T-cell (primary cell): ENCODE data around the gene SMG5. TPM values are rescaled to one million over a fixed set of nuclear protein-coding genes. Genes with fewer than 3 reads are reported as not detected.

Experiments used
- ATAC-seq, 4 experiments: fragments of 200-7000 bp in 3 of 4; fragments of 150-1000 bp in 1 of 4; cut with Tn5 transposase; replicated peaks in 1 of 4; 1 replicate in 3 of 4; 2 replicates in 1 of 4; pipeline ENCODE4 v1.10.0; 2021; ENCODE audit warnings: moderate library complexity in 3 of 4, mild to moderate bottlenecking in 2 of 4, moderate number of reproducible peaks in 1 of 4
- CTCF ChIA-PET, 2 donors: fragments of 300-600 bp; sonication (Branson Sonifier 250); formaldehyde crosslinking; loops; one replicate each; lab custom pipeline; 2022; ENCODE audit warnings: antibody characterized with exemption in 2 of 2; lab: Charles Lee
- POLR2A ChIA-PET, 2 donors: fragments of 300-600 bp; sonication (Branson Sonifier 250); formaldehyde crosslinking; loops; one replicate each; lab custom pipeline; 2022; ENCODE audit warnings: antibody characterized with exemption in 2 of 2; lab: Charles Lee
- DNase-seq, 35 experiments: peaks; one replicate each; pipeline versions ENCODE4 v3.0.0 to v3.0.0-alpha.2; 2013 to 2023
- H3K27ac ChIP-seq: one replicate; pipeline ENCODE4 v1.5.1; 2013; ENCODE audit warnings: low read length
- H3K27me3 ChIP-seq, 2 experiments: replicated peaks in 1 of 2; 1 replicate in 1 of 2; 2 replicates in 1 of 2; pipeline versions ENCODE4 v1.6.1 to v1.7.0; 2013; ENCODE audit warnings: low read length in 1 of 2, mixed read lengths in 1 of 2; ENCODE audit not compliant: control insufficient read depth in 2 of 2, insufficient read depth in 2 of 2; ENCODE audit errors: extremely low read depth in 1 of 2
- H3K36me3 ChIP-seq, 2 donors: 1 replicate in 1 of 2; 2 replicates in 1 of 2; pipeline versions ENCODE4 v1.6.1 to v1.7.0; 2013; ENCODE audit warnings: low read length in 1 of 2; ENCODE audit not compliant: control insufficient read depth in 2 of 2, insufficient read depth in 1 of 2; ENCODE audit errors: extremely low read depth in 1 of 2
- H3K4me1 ChIP-seq, 2 experiments: 1 replicate in 1 of 2; 2 replicates in 1 of 2; pipeline versions ENCODE4 v1.6.1 to v1.7.0; 2013; ENCODE audit warnings: low read length in 2 of 2, mixed read lengths in 1 of 2; ENCODE audit not compliant: insufficient read depth in 2 of 2, control insufficient read depth in 1 of 2; ENCODE audit errors: extremely low read depth in 1 of 2
- H3K4me3 ChIP-seq, 2 donors: 1 replicate in 1 of 2; 2 replicates in 1 of 2; pipeline versions ENCODE4 v1.5.1 to v1.7.0; 2013; ENCODE audit warnings: mild to moderate bottlenecking in 2 of 2, low read length in 1 of 2, moderate library complexity in 1 of 2; ENCODE audit not compliant: control insufficient read depth in 1 of 2; ENCODE audit errors: extremely low read depth in 1 of 2
- H3K9me3 ChIP-seq: 2 replicates; pipeline ENCODE4 v1.7.0; 2013
- H3K27ac Mint-ChIP-seq, 2 donors: one replicate each; pipeline ENCODE4 v1.8.0; 2020 to 2021; ENCODE audit warnings: mild to moderate bottlenecking in 2 of 2, mixed read lengths in 2 of 2
- H3K27me3 Mint-ChIP-seq, 2 donors: one replicate each; pipeline ENCODE4 v1.8.0; 2021 to 2022; ENCODE audit warnings: mixed read lengths in 2 of 2
- H3K36me3 Mint-ChIP-seq: one replicate; pipeline ENCODE4 v1.8.0; 2021; ENCODE audit warnings: mixed read lengths
- H3K4me1 Mint-ChIP-seq, 3 donors: one replicate each; pipeline ENCODE4 v1.8.0; 2020 to 2022; ENCODE audit warnings: mixed read lengths in 3 of 3, mild to moderate bottlenecking in 1 of 3
- H3K4me3 Mint-ChIP-seq, 3 donors: one replicate each; pipeline ENCODE4 v1.8.0; 2020 to 2022; ENCODE audit warnings: mild to moderate bottlenecking in 3 of 3, mixed read lengths in 3 of 3, moderate library complexity in 3 of 3
- H3K9me3 Mint-ChIP-seq, 3 donors: one replicate each; pipeline ENCODE4 v1.8.0; 2020 to 2022; ENCODE audit warnings: mixed read lengths in 3 of 3
- WGBS: methylation state at CpG from one replicate; pipeline ENCODE4 v1.1.5; 2013; ENCODE audit warnings: missing lambda C conversion rate; ENCODE audit not compliant: insufficient coverage; 5-methylcytosine and 5-hydroxymethylcytosine counted together
- total RNA-seq, 35 experiments: library from RNA in 6 of 35; stranded (reverse) in 6 of 35; fragments of 120-200 nt in 1 of 35; gene quantifications; one replicate each; pipeline versions ENCODE4 v1.2.1 to v1.2.4 and lab custom pipeline; 2013 to 2026

SMG5 gene
- total RNA-seq, 5 donors from 2014 or later (not counting 1 experiment from before 2014, with no cell fraction given) = 60.5 to 84.2 (median 81.3) TPM

- 100% methylated on average over 1 of the region's 7 CpGs for WGBS
- Mint-ChIP-seq H3K4me3 (no peak overlapping the region), H3K9me3 (no peaks in the 10 kb centered on the region), H3K27ac (no peak overlapping the region), H3K36me3 (peaks cover 28% of the 10 kb centered on the region), H3K27me3 (no peaks in the 10 kb centered on the region), H3K4me1 (peaks cover 0 to 15% (median 8%) of the 10 kb centered on the region in 3 donors)
- Histone ChIP-seq H3K4me1 (peaks cover 0 to 9% of the 10 kb centered on the region in 2 experiments), H3K36me3 (peaks cover 6 to 29% of the 10 kb centered on the region in 2 donors), H3K4me3 (no peak overlapping the region), H3K9me3 (no peaks in the 10 kb centered on the region), H3K27me3 (no peaks in the 10 kb centered on the region), H3K27ac (no peak overlapping the region)
- DNase-seq (no peak), ATAC-seq (no peak)
- POLR2A ChIA-PET = interaction anchor here in 1 of 2 donors (0.7 kb wide), 1 partner anchor 132 kb away, joined by 5 read pairs; no protein-coding TSS in a partner anchor
- CTCF ChIA-PET = interaction anchor here (0.7 to 0.8 kb wide), 2 partner anchors 83 to 178 kb away, joined by 3 to 10 read pairs; no protein-coding TSS in a partner anchor
These were observed 54.1 kb downstream of the SMG5 start for GRCh38 chr1:156228501-156228900.

- H3K27me3 Mint-ChIP-seq = no peaks in the 10 kb centered on the region
These were observed 55.8 kb downstream of the SMG5 start for GRCh38 chr1:156226782-156227181.

GRCh38 chr1:156226116-156226538 lies 56.5 kb downstream of the SMG5 start:
- no peak overlapping the region for H3K4me3 Mint-ChIP-seq
- no peak for DNase-seq
- H3K4me1 ChIP-seq = peaks cover 0 to 16% of the 10 kb centered on the region in 2 experiments
- H3K27ac Mint-ChIP-seq = peak overlapping the region; percentile 11 to 68
- no CpG with 5 or more reads among the region's 2 CpGs for WGBS
- ChIA-PET CTCF (interaction anchor here (0.6 to 2.8 kb wide), 8 partner anchors 13 to 96 kb away, joined by 3 to 40 read pairs (median 12); partner anchors contain the start of gene PMF1 (in 1 of the 2)), POLR2A (interaction anchor here (0.6 to 1.2 kb wide), 2 partner anchors 79 to 663 kb away, joined by 3 read pairs; no protein-coding TSS in a partner anchor)
- no peak overlapping the region for H3K4me3 ChIP-seq
- no peaks in the 10 kb centered on the region for H3K9me3 ChIP-seq
- no peaks in the 10 kb centered on the region for H3K9me3 Mint-ChIP-seq
- peaks cover 10 to 39% (median 32%) of the 10 kb centered on the region in 3 donors for H3K4me1 Mint-ChIP-seq
- no peaks in the 10 kb centered on the region for H3K27me3 ChIP-seq
- H3K27me3 Mint-ChIP-seq = no peaks in the 10 kb centered on the region
- no peak overlapping the region for H3K27ac ChIP-seq
- H3K36me3 ChIP-seq = peaks cover 9 to 42% of the 10 kb centered on the region in 2 donors
- H3K36me3 Mint-ChIP-seq = peaks cover 50% of the 10 kb centered on the region
- no peak for ATAC-seq

More at GRCh38 chr1:156226782-156227181, 55.8 kb downstream of the SMG5 start:
- no peak overlapping the region for H3K4me3 ChIP-seq
- Mint-ChIP-seq H3K4me1 (peaks cover 4 to 32% (median 26%) of the 10 kb centered on the region in 3 donors), H3K36me3 (peaks cover 43% of the 10 kb centered on the region), H3K9me3 (no peaks in the 10 kb centered on the region), H3K27ac (no peak overlapping the region), H3K4me3 (no peak overlapping the region)
- DNase-seq (no peak), ATAC-seq (no peak)
- peaks cover 7 to 39% of the 10 kb centered on the region in 2 donors for H3K36me3 ChIP-seq
- 100% methylated on average over 3 of the region's 4 CpGs for WGBS
- peaks cover 0 to 14% of the 10 kb centered on the region in 2 experiments for H3K4me1 ChIP-seq
- ChIA-PET CTCF (interaction anchor here (2.0 to 2.3 kb wide), 3 partner anchors 79 to 82 kb away, joined by 11 to 31 read pairs (median 17); no protein-coding TSS in a partner anchor), POLR2A (interaction anchor here in 1 of 2 donors (0.6 kb wide), 1 partner anchor 662 kb away, joined by 3 read pairs; no protein-coding TSS in a partner anchor)
- no peak overlapping the region for H3K27ac ChIP-seq
- no peaks in the 10 kb centered on the region for H3K27me3 ChIP-seq
- no peaks in the 10 kb centered on the region for H3K9me3 ChIP-seq

- H3K27ac Mint-ChIP-seq = peak overlapping the region; percentile 41 to 62
- no peak overlapping the region for H3K4me3 ChIP-seq
- H3K4me1 Mint-ChIP-seq = peaks cover 14 to 42% (median 35%) of the 10 kb centered on the region in 3 donors
- ChIA-PET POLR2A (interaction anchor here (0.7 to 1.3 kb wide), 4 partner anchors 12 to 78 kb away, joined by 3 to 7 read pairs (median 3); partner anchors contain the start of gene PMF1 (in 2 of the 2)), CTCF (interaction anchor here (0.6 to 2.8 kb wide), 23 partner anchors 8 to 1069 kb away, joined by 3 to 40 read pairs (median 4); partner anchors contain the start of genes PMF1 (in 1 of the 2), SLC25A44 (in 1 of the 2) and SMG5 (in 1 of the 2))
- peaks cover 13 to 47% of the 10 kb centered on the region in 2 donors for H3K36me3 ChIP-seq
- H3K4me3 Mint-ChIP-seq = no peak overlapping the region
- H3K27me3 Mint-ChIP-seq = no peaks in the 10 kb centered on the region
- H3K4me1 ChIP-seq = peaks cover 0 to 16% of the 10 kb centered on the region in 2 experiments
- ATAC-seq (no peak), DNase-seq (no peak)
- WGBS = 0% methylated on average over 1 of the region's 2 CpGs
- H3K36me3 Mint-ChIP-seq = peaks cover 53% of the 10 kb centered on the region
- no peaks in the 10 kb centered on the region for H3K27me3 ChIP-seq
- H3K9me3 ChIP-seq = no peaks in the 10 kb centered on the region
- no peak overlapping the region for H3K27ac ChIP-seq
- H3K9me3 Mint-ChIP-seq = no peaks in the 10 kb centered on the region
These were observed 57.0 kb downstream of the SMG5 start for GRCh38 chr1:156225677-156226014.

GRCh38 chr1:156221986-156222692 lies 60.5 kb downstream of the SMG5 start:
- Mint-ChIP-seq H3K4me3 (no peak overlapping the region), H3K36me3 (peaks cover 42% of the 10 kb centered on the region), H3K4me1 (peaks cover 31 to 61% (median 60%) of the 10 kb centered on the region in 3 donors), H3K27ac (peak overlapping the region; percentile 79 to 88), H3K9me3 (no peaks in the 10 kb centered on the region), H3K27me3 (no peaks in the 10 kb centered on the region)
- peaks cover 14 to 37% of the 10 kb centered on the region in 2 donors for H3K36me3 ChIP-seq
- no peak overlapping the region for H3K4me3 ChIP-seq
- H3K9me3 ChIP-seq = no peaks in the 10 kb centered on the region
- no peak for DNase-seq
- WGBS = 76% methylated on average over 9 of the region's 13 CpGs
- no peaks in the 10 kb centered on the region for H3K27me3 ChIP-seq
- ChIA-PET CTCF (no interaction called here), POLR2A (no interaction called here)
- ATAC-seq = no peak
- peaks cover 4 to 33% of the 10 kb centered on the region in 2 experiments for H3K4me1 ChIP-seq
- no peak overlapping the region for H3K27ac ChIP-seq

- peaks cover 31 to 63% (median 61%) of the 10 kb centered on the region in 3 donors for H3K4me1 Mint-ChIP-seq
- H3K4me3 Mint-ChIP-seq = no peak overlapping the region
- no peaks in the 10 kb centered on the region for H3K9me3 Mint-ChIP-seq
- Histone ChIP-seq H3K27me3 (no peaks in the 10 kb centered on the region), H3K9me3 (no peaks in the 10 kb centered on the region), H3K27ac (no peak overlapping the region), H3K4me3 (no peak overlapping the region), H3K36me3 (peaks cover 14 to 33% of the 10 kb centered on the region in 2 donors), H3K4me1 (peaks cover 4 to 30% of the 10 kb centered on the region in 2 experiments)
- 100% methylated on average over 4 of the region's 9 CpGs for WGBS
- CTCF ChIA-PET = interaction anchor here (0.6 kb wide), 2 partner anchors 282 to 584 kb away, joined by 4 to 5 read pairs; no protein-coding TSS in a partner anchor
- H3K36me3 Mint-ChIP-seq = peaks cover 33% of the 10 kb centered on the region
- ATAC-seq = no peak
- no peaks in the 10 kb centered on the region for H3K27me3 Mint-ChIP-seq
- DNase-seq = no peak
- peak overlapping the region in 1 of 2 donors; percentile 39 for H3K27ac Mint-ChIP-seq
- POLR2A ChIA-PET = no interaction called here
These were observed 62.4 kb downstream of the SMG5 start for GRCh38 chr1:156220226-156220625.
